HUDEP-2 (cell line): ENCODE data around the gene CIT.
"Not testable (repeated sequence)": the region's sequence is repeated elsewhere in the genome, so short reads cannot be mapped to it uniquely, and the experiment has no call there.

Experiments used
- DNase-seq, 76 experiments: peaks; one replicate each; lab custom pipeline; 2025; ENCODE audit not compliant: unreplicated experiment in 76 of 76; lab: John Stamatoyannopoulos, UW

The CIT gene

GRCh38 chr12:119746169-119746568 lies 131.0 kb downstream of the CIT start:
- no peak for DNase-seq

GRCh38 chr12:119744900-119745606 lies 132.1 kb downstream of the CIT start:
- DNase-seq, result no peak

DNA sequence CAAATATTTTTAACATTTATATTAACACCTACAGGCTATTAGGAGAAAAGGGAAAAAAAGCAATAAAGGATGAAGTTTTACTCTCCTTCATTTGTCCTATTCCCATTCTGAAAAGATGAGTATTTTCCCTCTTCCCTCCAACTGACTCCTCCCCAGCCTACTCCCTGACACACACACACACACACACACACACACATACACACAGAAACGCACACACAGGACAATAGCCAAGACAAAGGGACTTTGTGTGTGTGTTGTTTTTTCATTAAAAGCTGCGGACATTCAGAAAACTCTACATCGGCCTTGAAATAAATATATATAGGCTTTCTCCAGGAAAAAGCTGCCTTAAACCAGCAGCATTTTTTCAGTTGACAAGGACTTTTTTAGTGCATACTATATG lies 134.4 kb downstream of the CIT start:
- no peak for DNase-seq

DNA sequence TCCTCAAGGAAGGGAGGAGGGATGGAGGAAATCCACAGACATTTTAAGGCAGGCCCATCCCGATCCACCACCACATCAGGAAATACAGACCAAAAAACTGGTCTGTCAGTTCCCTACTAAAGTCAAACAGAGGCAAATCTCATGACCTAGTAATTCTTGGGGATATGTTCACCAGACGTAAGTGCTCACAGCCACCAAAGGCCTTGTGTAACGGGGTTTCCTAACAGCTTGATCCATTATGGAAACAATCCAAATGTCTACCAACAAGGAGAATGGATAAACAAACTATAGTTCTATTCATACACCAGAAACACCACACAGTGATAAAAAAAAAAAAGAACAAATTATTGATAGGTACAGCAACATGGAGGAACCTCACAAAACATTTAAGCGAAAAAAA lies 136.3 kb downstream of the CIT start:
- no peak for DNase-seq

DNA sequence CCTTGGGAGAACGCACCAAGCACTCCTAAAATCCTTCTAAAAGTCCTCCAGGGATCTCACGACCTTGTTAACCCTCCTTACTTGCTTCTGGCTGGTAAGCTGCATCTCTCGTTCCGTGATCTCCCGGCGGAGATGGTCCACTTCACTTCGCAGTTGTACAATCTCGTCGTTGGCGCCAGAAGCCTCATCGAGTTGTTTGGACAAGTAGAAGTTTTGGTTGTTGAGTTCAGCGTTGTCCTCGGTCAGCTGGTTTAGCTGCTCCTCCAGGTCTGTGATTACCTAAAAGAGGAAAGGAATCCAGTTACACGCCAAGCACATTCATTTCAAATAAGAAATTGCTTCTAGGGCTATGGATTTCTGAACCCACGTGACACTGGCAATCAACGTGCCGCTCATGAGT lies 142.0 kb downstream of the CIT start:
- no peak for DNase-seq

- DNase-seq, result no peak
These were observed 146.7 kb downstream of the CIT start for GRCh38 chr12:119730381-119730780.

DNA sequence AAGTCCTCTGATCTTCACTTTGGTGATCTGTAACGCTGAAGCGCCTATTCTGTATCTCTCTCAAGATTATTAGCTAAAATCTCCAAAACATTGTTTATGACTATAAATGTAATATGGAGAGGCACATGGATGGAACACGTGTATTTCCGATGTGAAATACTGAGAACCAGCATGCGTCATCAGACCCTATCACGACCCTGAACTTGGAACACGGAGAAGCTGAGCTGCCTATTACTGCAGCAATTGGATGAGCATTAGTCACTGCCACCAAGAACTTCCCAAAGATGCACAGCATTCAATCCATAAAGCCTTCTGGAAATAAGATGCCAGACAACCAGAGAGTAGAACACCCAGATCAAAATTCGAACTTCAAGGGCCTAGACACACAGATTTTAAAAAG lies 147.2 kb downstream of the CIT start:
- no peak for DNase-seq

GRCh38 chr12:119728444-119728745 lies 148.7 kb downstream of the CIT start:
- DNase-seq, result no peak

DNA sequence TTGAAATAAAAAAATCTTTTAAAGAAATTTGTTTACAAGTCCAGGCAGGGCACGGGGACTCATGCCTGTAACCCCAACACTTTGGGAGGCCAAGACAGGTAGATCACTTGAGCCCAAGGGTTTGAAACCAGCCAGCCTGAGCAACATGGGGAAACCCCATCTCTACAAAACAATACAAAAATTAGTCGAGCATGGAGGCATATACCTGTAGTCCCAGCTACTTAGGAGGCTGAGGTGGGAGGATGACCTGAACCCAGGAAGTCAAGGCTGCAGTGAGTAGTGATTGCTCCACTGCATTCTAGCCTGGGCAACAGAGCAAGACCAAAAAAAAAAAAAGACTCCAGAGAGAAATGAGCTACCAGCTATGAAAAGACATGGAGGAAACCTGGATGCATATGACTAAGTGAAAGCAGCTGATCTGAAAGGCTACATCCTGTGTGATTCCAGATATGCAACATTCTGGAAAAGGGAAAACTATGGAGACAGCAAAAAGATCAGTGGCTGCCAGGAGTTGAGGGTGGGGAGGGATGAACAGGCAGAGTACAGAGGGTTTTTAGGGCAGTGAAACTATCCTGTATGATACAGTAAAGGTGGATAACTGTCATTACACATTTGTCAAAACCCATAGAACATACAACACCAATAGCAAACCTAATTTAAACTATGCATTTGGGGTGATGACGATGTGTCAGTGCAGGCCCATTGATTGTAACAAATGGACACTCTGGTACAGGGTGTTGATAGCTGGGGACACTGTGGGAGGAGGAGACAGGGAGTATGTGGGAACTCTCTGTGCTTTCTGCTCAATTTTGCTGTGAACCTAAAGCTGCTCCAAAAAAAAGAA lies 149.3 kb downstream of the CIT start:
- DNase-seq, result no peak

DNA sequence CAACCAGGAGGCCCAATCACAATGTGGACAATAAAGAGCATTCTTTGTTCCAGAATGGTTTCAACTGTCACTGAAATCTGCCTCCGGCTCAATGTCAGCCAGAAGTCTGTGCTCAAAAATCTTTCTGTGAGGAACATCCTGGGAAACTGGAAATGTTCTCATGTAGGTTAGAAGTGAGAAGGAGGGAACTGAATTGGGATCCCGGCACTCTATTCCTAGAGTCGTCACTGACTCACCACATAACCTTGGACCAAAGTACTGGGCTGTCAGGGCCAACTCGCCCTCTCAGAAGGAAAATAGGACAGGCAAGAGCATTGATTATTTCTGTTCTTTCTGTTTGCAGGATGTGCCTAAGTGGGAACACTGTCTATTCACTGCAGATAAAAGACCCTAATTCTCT lies 151.6 kb downstream of the CIT start:
- no peak for DNase-seq

DNA sequence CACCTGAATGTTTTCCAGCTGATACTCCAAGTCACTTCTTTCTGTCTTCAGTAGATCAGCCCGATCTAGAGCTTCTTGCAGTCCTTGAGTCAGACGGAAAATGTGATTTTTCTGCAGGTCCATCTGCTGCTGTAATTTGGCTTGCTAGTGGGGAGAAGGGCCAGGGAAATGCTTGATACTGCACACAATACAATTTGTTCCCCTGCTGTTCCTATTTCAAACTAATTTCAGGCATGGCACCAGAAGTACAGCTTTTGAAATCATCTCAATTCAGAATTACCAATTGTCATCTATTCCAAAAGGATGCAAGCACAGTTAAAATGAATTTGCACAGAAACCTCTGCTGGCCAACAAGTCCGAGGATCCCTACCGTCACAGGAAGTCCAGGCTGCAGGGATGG lies 155.8 kb downstream of the CIT start:
- DNase-seq, result no peak

DNA sequence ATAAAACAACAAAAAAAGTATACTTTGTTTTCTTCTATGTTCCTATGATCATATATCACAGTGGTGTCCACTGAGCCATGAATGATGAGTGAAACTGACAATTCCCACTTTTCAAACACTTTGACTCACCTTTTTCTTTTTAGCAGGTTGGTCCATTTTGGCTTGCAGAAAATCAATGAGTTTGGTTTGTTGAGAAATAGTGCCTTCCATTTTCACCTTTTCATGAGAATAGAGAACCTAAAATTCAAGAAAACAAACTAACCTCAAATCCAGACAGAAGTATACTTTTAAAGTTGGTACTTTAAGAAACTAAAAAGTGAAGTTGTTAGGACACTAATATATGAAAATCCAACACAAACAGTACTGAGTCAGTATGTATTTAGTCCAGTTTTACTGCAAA lies 156.8 kb downstream of the CIT start:
- DNase-seq, result no peak

DNA sequence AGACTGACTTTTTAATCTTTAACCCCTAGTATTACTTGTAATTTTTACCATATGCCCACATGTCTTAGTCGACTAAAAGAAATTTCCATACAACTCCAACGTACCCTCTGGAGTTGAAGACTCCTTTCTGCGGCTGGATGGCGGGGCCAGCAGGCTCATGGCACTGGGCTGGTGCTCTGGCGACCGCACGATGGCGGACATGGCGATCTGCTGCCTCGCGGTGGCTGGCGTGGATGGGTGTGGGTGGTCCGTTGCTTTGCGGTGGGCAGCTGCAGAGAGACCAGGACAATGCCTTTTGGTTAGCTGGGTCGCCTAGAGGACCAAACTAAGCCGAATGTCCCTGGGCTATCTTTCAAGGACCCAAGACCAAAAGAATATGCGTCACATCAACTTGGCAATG lies 159.0 kb downstream of the CIT start:
- no peak for DNase-seq

- no peak for DNase-seq
These were observed 161.9 kb downstream of the CIT start for GRCh38 chr12:119715268-119715620.

- DNase-seq, result no peak
These were observed 162.4 kb downstream of the CIT start for GRCh38 chr12:119714614-119715267.

GRCh38 chr12:119713551-119714031 lies 163.5 kb downstream of the CIT start:
- no peak for DNase-seq

- DNase-seq, result no peak
These were observed 164.4 kb downstream of the CIT start for GRCh38 chr12:119712721-119713120.

- no peak for DNase-seq
These were observed 165.4 kb downstream of the CIT start for GRCh38 chr12:119711693-119712092.

DNA sequence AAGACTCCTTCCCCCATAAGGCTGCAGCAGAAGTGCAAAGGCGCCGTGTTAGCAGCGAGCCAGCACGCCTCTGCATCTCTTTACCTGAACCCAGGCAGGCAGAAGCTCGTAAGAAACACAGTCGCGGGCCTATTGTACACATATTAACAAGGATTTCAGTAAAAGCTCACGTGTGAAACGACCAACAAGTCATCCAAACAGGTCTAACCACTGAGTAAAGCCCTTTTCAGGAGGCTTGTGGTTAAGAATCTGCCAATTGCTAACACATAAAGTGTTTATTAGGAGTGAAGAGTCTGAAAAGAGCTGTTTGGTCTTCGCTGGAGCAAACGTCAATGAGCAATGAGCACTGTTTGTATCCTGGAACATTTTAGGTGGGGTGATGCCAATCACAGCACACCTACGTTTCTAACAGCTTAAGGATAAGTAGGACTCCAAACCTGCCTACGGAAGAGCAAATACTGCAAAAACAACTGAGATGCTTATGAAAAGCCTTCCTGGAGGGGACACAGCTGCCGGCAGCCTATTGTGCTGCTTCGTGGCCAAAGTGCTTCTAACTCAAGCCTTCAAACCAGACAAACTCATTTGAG lies 166.1 kb downstream of the CIT start:
- DNase-seq, result no peak

GRCh38 chr12:119710374-119710964 lies 166.7 kb downstream of the CIT start:
- DNase-seq, result no peak

DNA sequence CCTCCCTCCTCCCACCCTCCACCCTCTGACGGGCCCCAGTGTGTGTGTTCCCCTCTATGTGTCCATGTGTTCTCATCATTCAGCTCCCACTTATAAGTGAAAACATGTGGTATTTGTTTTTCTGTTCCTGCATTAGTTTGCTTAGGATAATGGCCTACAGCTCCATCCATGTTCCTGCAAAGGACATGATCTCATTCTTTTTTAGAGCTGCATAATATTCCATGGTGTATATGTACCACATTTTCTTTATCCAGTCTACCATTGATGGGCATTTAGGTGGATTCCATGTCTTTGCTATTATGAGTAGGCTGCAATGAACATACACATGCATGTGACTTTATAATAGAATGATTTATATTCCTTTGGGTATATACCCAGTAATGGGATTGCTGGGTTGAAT lies 170.7 kb downstream of the CIT start:
- not testable (repeated sequence) for DNase-seq
